DLD1 (cell line): ENCODE results near the gene HAUS8.
"Not testable (repeated sequence)": the region's sequence is repeated elsewhere in the genome, so short reads cannot be mapped to it uniquely, and the experiment has no call there.

Experiments
- in situ Hi-C: cut with HindIII; loops from 2 replicates; pipeline ENCODE4 v1.10.0; 2017; ENCODE audit warnings: low sequenced_read_pairs

Gene HAUS8

DNA sequence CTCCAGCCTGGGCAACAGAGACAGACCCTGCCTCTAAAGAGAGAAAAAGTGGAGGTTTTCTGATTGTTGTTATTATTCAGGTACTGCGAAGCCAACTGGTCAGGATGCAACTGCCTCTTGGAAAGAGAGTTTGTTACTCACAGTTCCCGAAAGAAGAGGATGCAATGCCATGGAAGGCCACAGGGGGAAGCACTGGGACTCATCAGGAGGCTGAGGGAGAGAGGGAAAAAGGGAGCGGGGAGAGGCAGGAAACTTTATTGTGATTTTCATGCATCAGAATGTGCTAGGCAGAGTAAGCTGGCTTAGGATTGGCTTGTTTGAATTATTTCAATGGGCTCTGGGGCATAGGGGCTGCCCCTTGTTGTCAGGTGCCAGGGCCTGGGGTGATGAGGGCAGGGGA is 27.9 kb upstream of the HAUS8 start:
- in situ Hi-C loops, result no loop called here

DNA sequence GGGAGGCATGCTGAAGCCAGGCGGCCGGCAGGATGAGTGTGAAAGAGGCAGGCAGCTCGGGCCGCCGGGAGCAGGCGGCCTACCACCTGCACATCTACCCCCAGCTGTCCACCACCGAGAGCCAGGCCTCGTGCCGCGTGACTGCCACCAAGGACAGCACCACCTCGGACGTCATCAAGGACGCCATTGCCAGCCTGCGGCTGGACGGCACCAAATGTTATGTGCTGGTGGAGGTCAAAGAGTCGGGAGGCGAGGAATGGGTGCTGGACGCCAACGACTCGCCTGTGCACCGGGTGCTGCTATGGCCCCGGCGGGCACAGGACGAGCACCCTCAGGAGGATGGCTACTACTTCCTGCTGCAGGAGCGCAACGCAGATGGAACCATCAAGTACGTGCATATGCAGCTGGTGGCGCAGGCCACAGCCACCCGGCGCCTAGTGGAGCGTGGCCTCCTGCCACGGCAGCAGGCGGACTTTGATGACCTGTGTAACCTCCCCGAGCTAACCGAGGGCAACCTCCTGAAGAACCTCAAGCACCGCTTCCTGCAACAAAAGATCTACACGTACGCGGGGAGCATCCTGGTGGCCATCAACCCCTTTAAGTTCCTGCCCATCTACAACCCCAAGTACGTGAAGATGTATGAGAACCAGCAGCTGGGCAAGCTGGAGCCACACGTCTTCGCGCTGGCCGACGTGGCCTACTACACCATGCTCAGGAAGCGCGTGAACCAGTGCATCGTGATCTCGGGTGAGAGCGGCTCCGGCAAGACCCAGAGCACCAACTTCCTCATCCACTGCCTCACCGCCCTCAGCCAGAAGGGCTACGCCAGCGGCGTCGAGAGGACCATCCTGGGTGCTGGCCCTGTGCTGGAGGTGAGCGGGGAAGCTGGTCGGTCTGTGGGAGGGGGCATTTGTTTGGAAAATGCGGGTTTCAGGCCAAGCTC is 26.7 kb upstream of the HAUS8 start:
- in situ Hi-C loops, result no loop called here

DNA sequence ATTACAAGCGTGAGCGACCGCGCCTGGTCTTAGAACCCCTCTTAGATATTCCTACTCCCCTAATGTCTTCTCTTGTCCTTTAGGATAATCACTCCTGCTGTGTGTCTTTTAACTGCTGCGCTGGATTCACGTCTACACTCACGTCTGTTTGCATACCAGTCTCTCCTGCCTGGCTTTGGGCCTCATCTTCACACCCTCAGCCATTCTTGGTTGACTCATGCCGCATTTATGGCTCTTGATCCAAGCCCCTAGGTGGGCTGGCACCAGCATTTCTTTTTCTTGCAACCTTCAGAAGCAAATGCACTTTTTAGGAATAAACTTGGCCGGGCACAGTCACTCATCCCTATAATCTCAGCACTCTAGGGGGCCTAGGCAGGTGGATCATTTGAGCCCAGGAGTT is 23.1 kb upstream of the HAUS8 start:
- in situ Hi-C loops, result no loop called here

DNA sequence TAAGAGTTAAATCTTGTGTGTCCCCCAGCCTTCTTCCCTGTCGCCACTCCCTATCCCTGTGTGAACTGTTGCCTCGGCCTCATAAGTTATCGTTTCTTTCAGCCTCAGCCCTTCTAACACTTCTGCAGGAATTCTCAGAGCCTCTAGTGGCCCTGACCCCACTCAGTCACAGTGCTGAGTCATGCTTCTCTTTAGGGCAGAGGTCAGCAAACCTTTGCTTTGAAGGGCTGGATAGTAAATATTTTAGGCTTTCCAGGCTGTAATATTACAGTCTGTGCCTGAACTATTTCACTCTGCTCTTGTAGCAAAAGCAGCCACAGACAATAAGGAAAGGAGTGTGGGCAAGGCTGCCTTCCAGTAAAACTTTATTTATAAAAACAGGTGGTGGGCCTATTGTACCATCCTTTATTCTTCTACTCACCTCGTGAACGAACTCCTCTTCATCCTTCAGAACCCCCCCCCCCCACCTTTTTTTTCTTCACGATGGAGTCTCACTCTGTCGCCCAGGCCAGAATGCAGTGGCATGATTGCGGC is 22.4 kb upstream of the HAUS8 start:
- in situ Hi-C loops, result no loop called here

DNA sequence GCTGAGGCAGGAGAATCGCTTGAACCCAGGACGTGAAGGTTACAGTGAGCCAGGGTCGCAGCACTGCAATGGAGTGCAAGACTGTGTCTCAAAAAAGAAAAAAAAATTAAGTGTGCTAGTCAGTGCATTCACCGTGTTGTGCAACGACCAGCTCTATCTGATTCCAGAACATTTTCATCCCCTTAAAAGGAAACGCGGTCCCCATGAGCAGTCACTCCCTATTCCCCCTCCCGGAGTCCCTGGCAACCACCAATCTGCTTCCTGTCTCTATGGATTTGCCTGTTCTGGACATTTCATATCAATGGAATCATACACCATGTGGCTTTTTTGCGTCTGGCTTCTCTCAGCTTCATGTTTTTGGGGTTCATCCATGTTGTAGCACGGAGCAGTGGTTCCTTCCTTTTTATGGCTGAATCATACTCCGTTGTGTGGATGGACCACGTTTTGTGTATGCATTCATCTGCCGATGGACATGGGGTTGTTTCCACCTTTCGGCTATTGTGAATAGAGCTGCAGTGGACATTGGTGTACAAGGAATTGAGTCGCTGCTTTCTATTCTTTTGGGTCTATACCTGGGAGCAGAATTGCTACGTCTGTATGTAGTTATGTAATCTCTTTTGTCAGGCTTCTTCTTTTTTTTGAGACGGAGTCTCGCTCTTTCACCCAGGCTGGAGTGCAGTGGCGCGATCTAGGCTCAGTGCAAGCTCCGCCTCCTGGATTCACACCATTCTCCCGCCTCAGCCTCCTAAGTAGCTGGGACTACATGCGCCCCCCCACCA is 20.1 kb upstream of the HAUS8 start:
- in situ Hi-C loops, result no loop called here

DNA sequence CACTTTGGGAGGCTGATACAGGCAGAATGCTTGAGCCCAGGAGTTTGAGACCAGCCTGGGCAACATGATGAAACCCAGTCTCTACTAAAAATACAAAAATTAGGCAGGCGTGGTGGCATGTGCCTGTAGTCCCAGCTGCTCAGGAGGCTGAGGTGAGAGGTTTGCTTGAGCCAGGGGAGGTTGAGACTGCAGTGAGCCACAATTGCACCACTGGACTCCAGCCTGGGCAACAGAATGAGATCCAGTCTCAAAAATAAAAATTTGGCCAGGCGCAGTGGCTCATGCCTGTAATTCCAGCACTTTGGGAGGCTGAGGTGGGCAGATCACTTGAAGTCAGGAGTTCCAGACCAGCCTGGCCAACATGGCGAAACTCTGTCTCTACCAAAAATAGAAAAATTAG is 19.4 kb upstream of the HAUS8 start:
- in situ Hi-C loops, result not testable (repeated sequence)

DNA sequence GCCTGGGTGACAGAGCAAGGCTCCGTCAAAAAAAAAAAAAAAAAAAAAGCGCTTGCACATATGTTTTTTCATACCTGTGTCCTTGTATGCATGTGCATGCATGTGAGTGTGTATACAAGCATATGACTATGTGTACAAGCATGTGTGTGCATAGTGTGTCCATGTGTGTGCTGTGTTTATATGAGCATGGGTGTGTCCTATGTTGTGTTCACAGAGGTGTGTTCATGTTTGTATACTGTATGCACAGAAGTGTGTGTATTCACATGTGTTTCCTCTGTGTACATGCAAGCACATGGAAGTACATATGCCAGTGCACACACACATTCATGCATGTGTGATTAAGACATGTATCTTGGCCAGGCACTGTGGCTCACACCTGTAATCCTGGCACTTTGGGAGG is 17.4 kb upstream of the HAUS8 start:
- in situ Hi-C loops, result no loop called here

DNA sequence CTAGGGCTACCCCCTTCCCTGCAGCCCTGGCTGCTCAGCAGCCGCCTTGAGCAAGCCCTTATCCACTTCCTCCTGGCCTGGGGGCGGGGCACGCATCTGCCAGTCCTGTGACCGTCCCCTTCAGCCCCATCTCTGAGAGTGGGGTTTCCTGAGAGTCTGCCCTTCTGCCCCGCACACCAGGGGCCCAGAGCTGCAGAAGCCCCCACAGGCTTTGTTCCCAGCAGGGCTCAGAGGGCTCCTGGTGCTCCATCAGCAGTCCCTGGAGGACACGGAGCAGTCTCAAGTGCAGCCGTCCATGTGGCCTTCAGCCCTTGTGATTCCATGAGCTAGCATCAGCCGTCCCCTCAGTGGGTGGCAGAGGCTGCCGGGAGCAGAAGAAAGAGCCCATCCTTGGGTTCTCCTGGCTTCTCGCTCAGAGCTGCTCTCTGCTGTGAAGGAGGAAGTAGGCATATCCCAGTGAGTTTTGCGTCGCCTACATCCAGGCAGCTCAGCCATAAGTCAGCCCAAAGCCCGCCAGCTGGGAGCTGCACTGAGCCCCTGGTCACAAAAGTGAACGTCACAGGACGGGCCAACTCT is 16.6 kb upstream of the HAUS8 start:
- in situ Hi-C loops, result no loop called here

DNA sequence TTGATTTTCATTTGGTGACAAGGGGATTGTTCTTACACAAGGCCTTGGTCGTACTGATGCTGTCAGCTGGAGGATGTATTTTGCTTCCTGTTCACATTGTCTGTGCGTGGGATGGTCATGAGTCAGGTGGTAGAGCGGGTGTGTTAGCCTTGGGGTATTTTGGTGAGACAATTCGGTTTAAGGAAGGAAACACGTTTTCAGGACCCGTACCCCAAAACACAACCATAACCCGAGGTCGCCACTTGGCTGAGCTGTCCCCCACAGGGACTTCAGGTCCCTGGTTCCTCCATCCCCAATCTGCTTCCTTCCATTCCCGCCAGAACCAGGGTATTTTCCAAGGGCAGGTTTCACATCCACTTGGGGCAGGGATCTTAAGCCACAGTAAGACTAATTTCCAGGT is 15.3 kb upstream of the HAUS8 start:
- in situ Hi-C loops, result no loop called here

DNA sequence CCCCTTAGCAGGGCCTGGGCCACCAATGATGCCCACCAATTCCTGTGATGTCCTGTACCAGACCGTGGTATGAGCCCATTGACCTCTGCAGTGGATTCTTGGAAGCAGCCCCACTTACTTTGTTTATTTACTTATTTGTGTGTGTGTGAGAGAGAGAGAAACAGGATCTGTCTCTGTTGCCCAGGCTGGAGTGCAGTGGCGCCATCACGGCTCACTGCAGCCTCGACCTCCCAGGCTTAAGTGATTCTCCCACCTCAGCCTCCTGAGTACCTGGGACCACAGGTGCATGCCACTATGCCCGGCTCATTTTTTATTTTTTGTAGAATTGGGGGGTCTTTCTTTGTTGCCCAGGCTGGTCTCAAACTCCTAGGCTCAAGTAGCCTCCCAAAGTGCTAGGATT is 13.3 kb upstream of the HAUS8 start:
- in situ Hi-C loops, result no loop called here

DNA sequence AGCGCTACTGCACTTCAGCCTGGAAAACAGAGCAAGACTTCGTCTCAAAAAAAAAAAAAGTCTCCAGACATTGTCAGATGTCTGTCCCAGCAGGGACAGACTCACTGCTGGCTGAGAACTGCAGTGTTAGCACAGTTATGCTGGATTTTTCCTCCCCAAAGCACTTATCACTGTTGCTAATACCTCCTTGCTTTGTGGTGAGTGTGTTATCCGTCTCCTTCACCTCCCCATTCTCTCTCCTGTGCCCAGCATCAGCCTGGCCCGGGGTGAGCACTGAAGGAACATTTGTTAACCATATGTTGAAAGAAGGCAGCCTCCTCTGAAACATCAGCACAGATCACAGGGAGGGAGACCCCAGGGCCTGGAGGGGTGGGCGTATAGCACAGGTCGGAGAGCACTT is 11.6 kb upstream of the HAUS8 start:
- in situ Hi-C loops, result no loop called here

DNA sequence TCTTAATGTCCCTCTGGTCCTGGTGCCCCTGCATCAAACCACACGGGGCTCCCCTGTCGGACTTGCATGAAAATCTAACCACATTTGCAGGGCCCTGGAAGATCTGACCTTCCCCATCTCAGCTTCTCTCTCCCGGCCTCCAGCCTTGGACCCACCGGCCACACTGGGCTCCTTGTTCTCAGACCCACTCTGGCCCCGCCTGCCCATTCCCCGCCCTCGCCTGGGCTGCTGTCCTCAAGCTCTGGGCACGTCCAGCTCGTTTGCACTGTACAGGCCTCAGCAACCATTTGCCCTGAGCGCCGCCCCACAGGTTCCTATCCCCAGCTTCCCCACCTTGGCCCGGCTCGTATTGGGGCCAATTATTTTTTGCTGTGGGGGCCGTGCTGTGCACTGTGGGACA is 10.9 kb upstream of the HAUS8 start:
- in situ Hi-C loops, result no loop called here

DNA sequence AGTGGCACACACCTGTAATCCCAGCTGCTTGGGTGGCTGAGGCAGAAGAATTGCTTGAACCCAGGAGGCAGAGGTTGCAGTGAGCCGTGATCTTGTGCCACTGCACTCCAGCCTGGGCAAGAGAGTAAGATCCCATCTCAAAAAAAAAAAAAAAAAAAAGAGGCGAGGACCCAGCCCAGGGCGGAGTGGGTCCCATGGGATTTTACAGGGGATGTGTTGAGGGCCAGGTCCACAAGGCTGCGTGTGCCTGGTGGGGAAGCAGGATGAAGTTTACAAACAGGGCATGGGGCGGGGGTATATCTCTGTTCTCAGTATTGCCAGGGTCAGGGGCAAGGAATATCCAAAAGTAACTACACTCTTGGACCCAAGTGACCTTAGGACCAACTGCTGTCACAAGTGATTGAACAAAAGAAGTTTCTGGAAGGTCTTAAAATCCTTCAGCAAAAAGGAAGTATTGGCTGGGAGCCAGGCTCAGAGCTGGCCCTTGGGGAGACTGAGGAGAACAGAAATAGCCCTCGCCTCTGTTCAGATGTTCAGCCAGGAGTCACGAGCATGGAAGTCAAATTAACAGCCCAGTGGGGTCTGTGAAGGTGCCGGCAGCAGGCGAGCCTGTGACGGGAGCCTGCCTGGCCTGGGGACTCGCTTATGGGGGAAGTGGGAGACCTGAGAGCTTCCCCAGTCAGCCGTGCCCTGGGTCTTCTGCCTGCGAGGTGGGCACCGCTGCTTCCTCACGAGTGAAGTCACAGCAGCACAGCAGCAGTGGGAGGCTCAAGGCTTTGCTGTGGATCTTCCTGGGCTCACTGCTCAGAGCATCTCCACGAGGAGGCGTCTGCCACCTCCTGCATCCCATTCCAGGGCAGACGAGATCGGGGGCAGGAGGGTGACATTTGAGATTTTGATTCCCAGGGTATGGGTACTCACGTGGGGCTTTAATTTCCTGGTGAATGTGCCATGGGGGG is 6.7 kb upstream of the HAUS8 start:
- in situ Hi-C loops, result no loop called here

DNA sequence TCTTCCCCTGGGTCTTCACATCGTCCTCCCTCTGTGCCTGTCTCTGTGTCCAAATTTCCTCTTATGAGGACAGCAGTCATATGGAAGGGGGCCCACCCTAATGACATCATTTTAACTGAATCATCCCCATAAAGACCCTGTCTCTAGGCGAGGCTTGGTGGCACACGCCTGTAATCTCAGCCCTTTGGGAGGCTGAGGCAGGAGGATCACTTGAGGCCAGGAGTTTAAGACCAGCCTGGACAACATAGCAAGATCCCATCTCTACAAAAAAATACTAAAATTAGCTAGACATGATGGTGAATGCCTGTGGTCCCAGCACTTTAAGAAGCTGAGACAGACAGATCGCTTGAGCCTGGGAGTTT is 5.2 kb upstream of the HAUS8 start:
- in situ Hi-C loops, result no loop called here

DNA sequence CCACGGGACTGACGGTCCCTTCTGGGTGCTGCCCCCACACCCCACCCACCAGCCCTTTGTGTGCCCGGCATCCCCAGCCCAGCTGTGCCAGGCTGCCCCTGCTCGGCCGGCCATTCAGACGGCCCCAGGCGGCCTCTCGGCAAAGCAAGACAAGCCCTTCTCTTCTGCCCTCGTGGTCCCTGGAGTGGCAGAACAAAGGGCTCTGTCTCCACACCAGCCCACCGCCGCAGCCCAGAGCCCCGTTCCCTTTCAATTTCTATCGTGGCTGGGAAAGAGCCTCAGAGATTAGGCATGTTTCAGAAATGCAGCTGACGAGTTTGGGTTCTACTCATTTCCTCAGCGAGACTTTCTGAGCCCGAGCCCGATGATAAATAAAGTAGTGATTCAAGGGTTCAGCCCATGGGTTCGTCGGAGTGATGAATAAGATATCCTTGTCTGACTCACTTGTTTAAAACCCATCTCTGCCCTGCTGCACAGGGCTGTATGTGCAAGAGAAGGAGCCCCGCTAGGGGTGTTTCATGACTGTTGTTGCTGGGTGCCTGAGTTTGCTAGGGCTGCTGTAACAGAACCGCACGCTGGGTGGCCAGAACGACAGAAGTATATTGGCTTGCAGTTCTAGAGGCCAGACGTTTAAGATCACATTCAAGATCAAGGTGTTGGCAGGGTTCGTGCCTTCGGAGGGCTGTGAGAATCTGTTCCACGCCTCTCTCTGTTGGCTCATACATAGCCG is 4.6 kb upstream of the HAUS8 start:
- in situ Hi-C loops, result no loop called here

DNA sequence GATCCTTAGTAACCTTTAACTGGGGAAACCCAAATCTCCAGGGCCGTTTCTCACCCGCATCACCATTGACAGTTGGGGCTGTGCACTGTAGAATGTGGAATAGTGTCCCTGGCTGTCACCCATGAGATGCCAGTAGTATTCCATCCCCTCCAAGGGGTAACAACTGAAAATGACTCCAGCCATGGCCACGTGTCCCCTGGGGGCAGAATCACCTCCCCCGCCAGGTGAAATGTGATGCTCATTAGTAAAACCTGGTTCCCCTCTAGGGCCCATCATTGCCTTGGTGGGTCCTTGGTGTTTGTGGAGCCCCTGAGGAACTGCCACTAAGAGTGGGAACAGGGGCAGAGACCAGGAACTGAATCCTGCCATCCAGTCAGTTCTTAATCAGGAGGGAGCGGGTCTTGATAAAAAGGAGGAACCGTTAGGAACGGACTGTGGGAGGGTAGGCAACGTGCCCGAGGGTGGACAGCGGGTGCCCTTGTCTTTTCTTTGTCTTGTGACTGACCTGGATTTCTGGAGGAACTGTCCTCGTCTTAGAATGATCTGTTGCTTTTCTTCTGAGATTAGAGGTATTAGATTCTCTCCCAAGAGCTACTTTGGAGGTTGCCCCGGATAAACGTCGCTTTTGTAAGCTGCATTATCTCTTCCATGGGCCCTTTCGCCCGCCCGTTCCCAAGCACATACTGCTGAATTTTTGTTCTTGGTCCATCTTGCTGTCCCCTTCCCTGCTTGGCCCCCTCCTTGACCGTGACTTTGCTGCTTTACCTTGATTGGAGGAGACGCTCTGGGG is 3.9 kb upstream of the HAUS8 start:
- in situ Hi-C loops, result no loop called here

DNA sequence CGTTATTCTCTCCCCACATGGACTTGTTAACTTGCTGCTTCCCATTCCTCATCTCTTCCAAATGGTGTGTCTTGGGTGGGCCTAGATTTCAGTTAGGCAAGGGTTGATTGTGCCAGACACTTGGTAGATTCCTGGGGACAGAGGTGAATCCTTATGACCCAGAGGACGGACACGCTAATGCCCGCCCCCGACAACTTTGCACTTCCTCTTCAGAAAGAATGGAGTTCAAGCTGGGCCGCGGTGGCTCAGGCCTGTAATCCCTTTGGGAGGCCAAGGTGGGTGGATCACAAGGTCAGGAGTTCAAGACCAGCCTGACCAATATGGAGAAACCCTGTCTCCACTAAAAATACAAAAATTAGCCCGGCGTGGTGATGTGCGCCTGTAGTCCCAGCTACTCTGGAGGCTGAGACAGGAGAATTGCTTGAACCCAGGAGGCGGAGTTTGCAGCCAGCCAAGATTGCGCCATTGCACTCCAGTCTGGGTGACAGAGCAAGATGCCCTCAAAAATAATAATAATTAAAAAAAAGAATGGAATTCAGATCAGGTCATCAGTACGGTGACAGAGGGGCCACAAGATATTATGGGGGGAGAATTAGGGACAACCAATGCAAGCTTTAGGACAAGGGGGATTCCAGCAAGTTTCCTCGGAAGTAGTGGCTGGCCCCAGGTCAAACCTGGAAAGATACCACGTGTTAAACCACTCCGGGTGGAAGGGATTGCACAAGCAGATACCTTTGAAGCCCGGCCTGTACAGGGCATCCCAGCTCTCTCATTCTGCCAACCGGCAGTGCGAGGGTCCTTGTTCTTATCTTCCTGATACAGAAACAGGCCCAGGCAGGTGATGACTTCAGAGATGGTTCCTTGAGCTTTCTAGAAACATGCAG is 3.0 kb upstream of the HAUS8 start:
- in situ Hi-C loops, result no loop called here

DNA sequence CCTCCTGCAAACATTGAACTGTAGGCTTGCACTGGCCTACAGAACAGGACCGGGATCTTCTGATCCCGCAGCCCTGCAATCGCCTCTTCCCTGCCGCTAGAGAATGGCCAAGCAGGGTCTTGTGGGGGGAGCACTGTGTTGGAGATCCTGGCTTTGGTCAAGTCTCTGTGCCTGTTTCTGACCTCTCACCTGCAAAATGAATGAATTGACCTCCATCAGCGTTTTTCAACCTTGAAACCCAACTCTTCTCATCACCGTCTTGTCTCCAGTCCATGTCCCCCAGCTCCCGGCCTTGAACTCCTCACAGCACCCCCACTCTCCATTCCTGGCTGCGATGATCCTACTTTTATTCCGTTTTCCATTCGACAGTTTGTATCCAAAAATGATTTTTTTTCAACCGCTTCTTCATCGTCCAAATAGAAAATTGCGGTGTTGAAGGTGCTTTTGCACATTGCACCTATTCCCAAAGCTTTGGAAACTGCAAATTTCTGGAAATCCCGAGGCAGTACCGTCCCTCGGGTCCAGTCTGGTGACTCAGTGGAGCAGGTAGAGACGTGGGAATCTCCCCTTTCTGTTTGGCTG is 2.3 kb upstream of the HAUS8 start:
- in situ Hi-C loops, result no loop called here
